Right kidney (tissue), 1 donor: ENCODE data around the gene TSPAN15.

Source experiments
- DNase-seq: peaks from one replicate; pipeline ENCODE4 v3.0.0-alpha.2; 2016

TSPAN15 gene

DNA sequence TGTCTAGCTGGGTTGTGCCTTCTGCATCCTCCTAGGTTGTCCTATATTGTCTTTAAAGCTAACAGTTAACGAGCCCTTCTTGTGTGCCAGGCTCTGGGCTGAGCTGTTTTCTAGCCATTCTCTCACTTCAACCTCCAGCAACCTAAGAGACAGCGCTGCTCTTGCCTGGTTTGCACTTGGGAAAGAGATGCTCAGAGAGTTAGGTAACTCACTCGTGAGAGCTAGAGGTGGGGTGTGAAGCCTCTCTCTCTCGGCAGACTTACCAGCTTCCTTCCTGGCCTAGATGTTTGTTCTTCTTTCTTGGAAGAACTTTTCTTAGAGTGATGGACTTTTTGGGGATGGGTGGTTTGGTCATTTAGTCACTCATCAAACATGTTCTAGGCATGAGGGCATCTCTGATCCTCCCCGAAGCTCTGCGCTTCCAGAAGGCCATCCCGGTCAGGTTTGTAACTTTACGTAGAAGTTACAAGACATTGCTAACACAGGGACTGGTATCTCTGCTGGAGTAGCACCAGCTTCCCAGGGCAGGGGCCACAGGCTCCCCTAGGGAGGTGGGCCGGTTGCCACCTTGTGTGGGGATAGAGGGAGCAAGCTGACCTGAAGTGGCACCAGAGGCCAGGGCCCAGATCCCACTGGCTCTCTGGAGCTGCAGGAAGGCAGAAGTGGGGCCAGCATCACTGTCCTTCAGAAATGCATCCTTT, 14.3 kb downstream of the TSPAN15 start:
- DNase-seq = no peak

DNA sequence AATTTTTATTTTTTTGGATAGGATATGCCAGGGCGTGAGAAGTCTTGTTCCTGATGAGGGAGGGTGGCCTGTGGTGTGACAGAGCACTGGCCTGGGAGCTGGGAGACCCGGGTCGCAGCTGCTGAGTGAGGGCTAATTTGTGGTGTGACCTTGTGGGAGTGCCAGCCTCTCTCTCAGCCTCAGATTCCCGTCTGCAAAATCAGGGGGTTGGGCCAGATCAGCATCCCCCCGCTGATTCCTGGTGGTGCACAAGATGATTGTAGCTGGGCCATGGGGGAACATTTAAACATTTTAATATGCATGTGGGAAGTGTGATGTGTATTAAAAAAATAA, 14.9 kb downstream of the TSPAN15 start:
- no peak for DNase-seq

DNA sequence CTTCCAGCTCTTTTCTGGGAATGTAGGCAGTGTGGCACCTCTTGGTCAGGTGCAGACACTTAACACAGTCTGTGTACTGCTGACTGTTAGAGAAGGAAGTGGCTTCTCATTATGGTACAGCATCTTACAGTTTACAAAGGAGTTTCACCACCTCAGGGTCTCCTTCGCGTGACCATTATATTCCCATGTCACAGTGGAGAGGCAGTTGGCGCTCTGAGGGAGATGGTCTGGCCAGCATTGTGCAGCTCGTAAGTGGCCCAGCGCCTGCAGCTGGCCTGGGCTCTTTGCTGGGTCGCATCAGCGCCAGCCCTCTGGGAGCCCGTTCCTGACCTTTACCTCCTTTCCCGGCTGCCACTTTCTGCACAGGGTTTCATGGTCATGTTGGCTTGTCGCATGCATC, 15.4 kb downstream of the TSPAN15 start:
- DNase-seq = no peak

- DNase-seq = no peak
Measured at GRCh38 chr10:69467928-69468750, 16.9 kb downstream of the TSPAN15 start.

DNA sequence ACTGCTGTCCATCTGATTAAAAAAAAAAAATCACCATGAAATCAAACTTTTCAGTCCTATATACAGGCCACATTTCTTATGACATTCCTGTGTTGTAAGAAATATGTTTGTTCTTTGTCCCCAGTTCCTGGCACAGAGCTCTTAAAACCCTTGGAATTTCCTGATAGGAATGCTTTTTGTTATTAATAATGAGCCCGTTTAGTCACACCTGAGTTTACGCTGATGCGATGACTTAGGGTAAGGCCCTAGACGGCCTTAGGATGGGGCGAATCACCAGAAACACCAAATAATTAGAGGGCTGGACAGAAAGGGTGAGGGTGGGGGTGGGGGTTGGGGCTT, 17.5 kb downstream of the TSPAN15 start:
- DNase-seq = no peak

- no peak for DNase-seq
Measured at GRCh38 chr10:69469976-69470375, 18.7 kb downstream of the TSPAN15 start.

DNA sequence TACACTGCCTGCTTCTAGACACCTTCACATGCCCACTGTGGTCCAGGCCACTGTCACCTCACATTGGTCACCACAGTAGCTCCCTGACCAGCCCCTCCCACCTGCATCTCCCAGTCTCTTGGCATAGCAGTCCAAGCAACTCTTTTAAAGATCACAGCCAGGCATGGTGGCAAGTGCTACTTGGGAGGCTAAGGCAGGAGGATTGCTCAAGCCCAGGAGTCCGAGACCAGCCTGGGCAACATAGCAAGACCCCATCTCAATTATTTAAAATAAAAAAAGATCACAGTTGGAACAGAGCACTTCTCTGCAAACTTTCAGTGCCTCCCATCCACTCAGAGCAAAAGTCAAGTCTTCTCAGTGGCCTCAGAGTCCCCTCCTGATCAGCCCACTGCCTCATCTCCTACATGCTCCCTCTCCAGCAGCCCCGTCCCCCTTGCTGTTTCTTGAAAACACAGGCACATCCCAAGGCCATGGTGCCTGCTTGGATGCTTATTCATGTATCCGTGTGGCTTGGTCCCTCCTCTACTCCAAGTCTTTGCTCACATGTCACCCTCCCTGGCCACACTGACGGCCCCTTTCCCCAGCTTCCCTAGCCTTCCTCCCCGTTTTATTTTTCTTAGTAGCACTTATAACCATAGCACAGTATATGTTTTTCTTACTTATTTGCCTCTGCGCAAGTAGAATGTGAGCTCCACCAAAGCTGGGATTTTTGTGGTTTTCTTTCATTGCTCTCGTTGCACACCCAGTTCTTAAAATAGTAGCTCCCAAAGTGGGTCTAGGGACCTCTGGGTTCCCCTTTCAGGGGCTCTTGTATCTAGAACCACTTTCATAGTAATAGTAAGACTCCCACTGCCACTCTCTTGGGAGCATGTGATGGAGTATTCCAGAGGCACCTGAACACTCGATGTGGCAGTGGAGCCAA, 19.5 kb downstream of the TSPAN15 start:
- no peak for DNase-seq

- no peak for DNase-seq
Measured at GRCh38 chr10:69472142-69472541, 20.9 kb downstream of the TSPAN15 start.

DNA sequence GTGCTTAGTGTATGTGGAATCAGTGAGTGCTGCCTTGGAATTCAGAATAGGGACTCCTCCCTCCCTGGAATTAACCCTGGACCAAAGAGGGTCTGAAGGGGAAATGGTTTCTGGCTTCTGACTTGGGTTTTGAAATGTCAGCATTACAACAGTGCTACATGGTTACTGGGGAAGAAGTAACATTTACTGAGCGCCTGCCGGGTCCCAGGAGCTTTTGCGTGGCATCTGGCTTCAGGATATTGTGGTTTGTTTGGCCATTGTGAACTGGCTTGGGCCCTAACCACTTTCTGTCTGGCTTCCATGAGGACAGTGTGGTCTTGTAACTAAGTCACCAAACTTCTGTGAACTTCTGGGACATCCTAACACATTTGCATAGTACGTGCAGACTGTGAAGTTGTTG, 21.3 kb downstream of the TSPAN15 start:
- DNase-seq = no peak

DNA sequence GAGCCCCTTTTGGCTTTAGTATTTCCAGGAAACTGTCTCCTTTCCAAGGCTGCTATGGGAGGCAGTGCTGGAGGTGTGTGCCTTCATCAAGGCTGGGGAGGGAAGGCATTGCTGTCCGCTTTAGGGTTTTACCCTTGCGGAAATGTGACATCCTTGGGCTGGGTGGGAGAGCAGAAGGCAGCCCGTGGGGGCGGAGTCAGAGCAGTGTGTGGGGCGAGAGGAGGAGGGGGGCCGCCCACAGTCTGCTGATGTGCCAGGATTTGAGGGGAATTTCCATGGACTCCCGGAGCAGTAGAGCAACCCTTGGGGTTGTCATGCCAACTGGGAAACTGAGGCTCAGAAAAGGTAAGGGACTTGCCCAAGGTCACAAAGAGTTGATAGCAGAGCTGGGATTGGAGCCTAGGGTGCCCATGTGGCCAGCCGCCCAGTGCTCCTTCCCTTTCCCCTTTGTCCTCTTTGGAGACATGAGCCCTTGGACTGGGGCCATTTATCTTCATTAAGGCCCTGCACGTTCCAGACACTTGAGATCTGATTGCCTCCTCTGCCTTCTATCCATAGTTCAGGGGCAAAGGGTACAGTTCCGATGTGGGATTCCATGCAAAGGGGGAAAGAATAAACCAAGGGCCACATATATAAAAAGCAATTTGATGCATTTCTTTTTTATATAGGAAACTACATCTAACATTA, 22.2 kb downstream of the TSPAN15 start:
- no peak for DNase-seq

DNA sequence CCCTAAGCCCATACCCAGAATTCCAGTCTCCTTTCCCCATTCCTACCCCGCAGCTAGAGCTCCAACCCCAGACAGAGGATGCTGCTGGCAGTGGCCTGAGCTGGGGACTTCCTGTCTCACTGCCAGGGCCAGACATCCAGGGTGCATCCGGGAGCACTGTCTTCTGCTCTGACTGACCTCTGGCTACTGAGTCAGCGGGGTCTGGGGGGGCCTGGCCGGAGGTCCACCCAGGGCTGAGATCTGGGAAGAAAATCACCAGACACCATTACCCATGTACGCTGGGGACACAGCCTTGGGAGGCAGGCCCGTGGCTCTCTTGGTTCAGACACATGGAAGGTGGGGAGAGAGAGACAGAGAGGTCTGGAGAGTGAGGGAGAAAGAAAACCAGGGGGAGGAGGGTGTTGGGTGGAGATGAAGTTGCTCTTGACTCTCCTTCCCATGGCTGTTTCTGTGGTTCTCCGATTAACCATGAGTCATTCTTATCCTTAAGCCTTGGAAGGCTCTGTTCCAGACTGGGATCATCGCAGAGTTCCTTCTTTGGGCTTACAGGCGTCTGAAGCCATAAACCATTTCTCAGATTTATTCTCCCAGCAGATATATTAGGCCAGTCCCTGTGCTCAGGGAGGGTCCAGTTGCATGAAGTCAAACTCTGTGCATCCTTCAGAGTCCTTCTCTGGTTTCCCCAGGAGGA, 23.6 kb downstream of the TSPAN15 start:
- no peak for DNase-seq

- no peak for DNase-seq
Measured at GRCh38 chr10:69475433-69475830, 24.2 kb downstream of the TSPAN15 start.

DNA sequence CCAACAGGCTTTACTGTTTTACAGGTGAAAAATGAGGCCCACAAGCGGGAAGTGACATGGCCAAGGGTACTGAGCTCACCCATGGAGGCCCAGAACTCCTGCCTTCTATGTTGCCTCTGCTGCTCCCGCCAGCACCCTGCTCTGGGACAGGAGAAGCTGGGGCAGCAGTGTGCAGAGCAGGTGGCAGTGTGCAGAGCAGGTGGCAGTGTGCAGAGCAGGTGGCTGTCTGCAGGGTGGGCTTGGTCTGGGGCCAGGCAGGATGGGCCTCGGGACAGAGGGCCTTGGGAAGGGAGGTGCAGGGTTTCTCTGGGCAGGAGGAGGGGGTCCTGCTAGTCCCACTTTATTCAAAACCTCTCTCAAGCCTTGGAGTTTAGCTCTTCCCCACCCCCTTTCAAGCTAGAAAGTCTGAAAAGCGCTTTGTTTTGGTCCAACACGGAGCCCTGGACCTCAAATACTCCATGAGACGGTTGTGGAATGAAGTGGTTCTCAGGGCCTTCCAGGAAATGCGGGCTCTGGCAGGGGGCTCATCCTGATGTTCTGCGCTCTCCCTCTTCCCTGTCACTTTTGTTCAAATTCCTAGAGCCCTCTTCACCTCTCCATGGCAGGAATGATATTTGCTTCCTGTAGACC, 26.8 kb downstream of the TSPAN15 start:
- no peak for DNase-seq

DNA sequence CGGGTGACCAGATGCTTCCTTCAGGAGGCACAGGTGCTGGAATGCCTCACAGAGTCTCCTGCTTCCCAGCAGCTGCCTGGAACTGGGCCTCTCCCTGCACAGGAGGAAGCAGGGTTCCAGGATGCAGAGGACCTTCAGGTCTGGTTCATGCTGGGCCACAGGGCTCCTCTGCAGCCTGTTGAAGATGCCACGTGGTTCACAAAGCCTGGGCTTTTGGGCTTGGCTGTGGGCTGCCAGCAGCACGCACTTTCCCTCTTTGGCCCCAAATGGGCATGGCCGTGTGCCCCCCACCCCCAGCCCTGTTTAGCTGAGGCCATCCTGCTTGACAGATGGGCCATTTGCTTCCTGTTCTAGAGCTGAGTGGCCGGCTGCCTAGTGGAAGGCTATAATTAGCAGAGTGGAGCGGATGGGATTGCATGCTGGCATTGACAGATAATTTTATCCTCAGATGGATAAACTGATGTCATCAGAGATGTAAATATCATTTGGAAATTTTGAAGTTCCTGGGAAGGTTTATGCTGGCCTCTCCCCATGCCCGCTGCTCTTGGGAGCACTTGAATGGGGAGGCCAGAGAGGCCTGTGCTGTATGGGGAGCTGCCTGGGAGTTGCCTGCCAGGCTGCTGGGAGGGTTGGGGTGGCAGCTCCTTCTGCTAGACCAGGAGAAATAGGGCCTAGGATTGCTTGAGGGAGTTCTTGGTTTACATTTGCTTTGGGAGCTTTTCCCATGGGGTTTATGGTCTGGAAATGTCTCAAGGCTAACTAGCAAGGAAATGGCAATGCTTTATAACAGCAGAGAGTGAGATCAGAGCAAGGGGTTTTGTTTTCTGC, 28.2 kb downstream of the TSPAN15 start:
- DNase-seq = peak; percentile 37

DNA sequence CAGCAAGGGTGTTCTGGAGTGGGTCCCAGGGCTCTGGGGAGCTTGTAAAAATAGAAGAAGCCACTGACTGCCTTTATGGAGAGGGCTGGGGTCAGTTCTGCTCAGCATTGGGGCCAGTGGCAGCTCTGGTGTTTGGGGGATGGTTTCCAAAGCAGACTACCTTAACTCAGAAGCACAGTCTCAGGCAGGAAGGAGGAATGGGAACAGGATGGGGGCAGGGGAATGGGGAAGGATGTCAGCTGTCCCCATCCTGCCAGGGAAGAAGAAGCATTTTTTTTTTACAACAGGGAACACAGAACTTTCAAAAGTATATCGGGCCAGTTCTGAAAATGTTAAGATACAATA, 28.8 kb downstream of the TSPAN15 start:
- peak; percentile 43 for DNase-seq

DNA sequence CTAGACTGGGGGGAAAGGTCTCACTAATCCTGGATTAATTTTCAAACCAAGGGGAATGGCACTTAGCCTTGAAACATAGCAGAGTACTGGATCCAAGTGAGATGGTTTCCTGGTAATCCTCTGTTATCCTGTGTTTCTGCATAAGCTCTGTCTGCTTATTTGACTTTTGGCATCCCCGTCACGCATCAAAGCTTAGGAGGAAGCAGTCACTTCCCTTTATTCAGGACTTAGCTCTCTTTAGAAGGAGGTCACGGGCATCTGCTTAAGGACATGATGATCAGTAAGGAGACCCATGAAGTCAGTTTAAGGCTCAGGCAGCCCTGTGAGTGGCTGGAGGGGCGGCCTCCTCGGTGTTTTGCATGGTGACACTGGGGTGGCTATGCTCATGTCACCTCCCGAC, 30.0 kb downstream of the TSPAN15 start:
- no peak for DNase-seq

GRCh38 chr10:69481811-69482524, 30.7 kb downstream of the TSPAN15 start:
- DNase-seq = no peak

DNA sequence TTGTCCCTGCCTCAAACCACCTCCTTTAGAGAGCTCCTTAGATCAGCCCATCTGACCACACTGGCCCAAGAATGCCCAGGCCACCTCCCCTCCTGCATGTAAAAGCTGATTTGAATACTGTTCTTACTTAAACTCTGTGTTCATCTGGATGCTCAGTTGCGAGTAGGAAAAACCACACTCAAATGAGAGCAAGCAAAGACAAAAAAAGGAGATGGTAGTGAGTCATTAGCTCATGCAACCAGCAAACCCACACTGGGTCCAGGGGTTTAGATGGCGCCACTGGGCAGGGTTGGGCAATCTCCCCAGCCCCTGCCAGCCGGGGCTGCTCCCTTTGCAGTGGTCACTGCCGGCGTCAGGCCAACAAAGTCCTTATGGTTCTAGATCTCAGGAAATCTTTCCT, 32.7 kb downstream of the TSPAN15 start:
- no peak for DNase-seq

DNA sequence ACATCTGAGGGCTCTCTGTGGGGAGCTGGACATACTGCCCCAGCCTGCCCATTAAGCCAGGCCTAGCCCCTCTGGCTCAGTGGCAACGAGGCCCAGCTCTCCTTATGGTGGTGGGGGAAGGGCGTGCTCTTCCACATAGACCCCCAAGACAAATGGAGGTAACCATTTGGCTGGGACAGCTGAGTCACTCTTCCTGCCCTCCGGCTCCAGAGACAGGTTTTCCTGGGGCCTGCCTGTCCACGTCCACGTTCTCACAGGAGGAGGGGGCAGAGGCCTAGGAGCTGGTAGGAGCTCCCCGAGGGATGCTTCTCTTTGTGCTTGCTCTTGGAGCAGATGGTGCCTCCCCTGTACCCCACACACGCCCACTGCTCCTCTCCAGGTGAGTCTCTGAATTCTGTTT, 33.5 kb downstream of the TSPAN15 start:
- DNase-seq = no peak
